GM06990 (cell line): ENCODE results near the gene WDR35.

ENCODE experiments used
- DNase-seq: peaks from one replicate; pipeline ENCODE4 v3.0.0-alpha.2; 2011; ENCODE audit not compliant: insufficient read length; ENCODE audit errors: extremely low read depth
- H3K27me3 ChIP-seq: replicated peaks from 2 replicates; pipeline ENCODE4 v1.6.0; 2011; ENCODE audit warnings: low read length; ENCODE audit not compliant: control insufficient read depth, insufficient read depth
- H3K36me3 ChIP-seq: 2 replicates; pipeline ENCODE4 v1.5.1; 2011; ENCODE audit warnings: low read length; ENCODE audit not compliant: control insufficient read depth, insufficient read depth
- H3K4me3 ChIP-seq: replicated peaks from 2 replicates; pipeline ENCODE4 v1.5.1; 2011; ENCODE audit warnings: low read depth, mild to moderate bottlenecking, control low read depth, low read length
- TF ChIP-seq, protein P1 (sequence below): IDR thresholded peaks from 2 replicates; pipeline ENCODE4 v1.5.1; 2011; ENCODE audit warnings: low read length, control low read depth, mild to moderate bottlenecking, inconsistent platforms; ENCODE audit not compliant: insufficient read depth, poor library complexity, severe bottlenecking

Gene WDR35

DNA sequence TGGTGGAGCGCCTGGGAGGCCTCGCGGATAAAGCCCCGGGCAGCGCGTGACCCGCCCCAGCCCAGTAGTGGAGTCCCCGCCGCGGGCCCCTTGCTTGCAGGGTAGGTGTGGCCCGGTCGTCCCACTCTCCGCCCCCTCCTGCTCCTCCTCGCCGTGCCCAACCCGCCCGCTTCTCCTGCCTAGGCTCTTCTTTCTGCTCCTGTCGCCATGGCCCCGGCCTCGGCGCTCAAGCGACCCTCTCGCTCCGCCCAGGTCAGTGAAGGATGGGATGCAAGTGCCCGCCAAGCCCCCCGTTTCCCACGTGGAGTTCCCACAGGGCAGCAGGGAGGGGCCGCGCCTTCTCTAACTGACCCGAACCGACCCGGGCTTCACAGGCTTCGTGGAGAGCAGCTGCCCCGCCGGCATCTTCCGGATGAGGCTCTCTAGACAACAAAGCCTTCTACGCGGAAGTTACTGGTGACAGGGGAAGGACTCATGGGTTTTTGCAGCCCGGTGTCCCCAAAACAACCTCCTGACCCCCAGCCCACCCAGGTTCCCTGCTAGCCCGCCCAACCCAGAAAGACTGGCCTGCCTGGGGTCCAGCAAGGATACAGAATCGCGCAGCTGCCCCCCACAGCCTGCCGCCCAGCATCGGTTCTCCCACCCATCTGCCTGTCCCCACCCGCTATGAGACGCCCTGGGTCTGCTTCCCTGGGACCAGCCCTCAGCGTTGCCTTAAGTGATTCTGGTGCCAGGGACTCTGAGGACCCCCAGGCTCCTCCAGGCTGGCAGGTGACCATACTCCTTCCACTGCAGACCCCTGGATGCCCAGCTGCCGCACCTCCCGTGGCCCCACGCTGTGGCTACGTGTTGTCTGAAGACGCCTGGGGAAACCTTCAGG lies 121.0 kb downstream of the WDR35 start:
- H3K27me3 ChIP-seq: no peaks in the 10 kb centered on the region
- peak; percentile 44 for DNase-seq
- TF ChIP-seq, protein P1, sequence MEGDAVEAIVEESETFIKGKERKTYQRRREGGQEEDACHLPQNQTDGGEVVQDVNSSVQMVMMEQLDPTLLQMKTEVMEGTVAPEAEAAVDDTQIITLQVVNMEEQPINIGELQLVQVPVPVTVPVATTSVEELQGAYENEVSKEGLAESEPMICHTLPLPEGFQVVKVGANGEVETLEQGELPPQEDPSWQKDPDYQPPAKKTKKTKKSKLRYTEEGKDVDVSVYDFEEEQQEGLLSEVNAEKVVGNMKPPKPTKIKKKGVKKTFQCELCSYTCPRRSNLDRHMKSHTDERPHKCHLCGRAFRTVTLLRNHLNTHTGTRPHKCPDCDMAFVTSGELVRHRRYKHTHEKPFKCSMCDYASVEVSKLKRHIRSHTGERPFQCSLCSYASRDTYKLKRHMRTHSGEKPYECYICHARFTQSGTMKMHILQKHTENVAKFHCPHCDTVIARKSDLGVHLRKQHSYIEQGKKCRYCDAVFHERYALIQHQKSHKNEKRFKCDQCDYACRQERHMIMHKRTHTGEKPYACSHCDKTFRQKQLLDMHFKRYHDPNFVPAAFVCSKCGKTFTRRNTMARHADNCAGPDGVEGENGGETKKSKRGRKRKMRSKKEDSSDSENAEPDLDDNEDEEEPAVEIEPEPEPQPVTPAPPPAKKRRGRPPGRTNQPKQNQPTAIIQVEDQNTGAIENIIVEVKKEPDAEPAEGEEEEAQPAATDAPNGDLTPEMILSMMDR: no peak
- peaks cover 1% of the 10 kb centered on the region for H3K36me3 ChIP-seq
- H3K4me3 ChIP-seq: peak overlapping the region; percentile 70

DNA sequence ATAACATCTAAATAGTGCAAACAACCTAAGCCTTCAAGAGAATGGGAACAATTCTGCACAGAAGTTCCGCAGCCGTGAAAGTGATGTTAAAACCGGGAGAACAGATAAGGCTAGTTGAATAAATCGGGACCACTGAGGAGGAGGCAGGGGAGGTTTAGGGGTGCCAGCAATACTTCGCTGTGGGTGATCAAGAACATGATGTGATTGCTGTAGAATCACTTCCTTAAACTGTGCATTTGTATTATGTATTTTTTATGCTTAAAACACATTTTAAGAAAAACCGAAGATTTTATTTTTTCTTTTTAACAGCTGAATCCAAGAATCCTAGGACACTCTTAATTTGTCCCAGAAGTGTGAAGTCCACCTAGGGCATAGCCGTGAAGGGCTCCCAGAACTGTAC lies 121.7 kb downstream of the WDR35 start:
- H3K27me3 ChIP-seq: no peaks in the 10 kb centered on the region
- no peak for DNase-seq
- TF ChIP-seq, protein P1: no peak
- H3K36me3 ChIP-seq: peaks cover 1% of the 10 kb centered on the region
- peak overlapping the region; percentile 70 for H3K4me3 ChIP-seq

DNA sequence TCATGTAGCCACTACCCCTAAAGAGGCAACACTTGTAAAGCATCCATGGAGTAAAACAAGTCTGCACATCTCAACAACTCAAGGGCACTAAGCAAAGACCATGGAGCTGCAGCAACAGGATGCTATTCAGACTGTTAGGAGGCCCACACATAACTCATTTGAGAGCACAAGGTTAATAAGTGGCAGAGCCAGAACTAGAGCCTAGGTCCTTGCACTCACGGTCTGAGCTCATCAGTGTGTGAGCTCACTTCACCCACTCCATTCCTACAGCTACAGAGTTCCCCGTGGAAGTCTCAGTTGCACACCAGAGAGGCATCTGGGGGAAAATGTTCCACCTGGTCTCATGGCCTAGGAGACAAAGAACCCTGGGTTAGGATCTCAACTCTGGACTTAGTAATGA lies 123.1 kb downstream of the WDR35 start:
- no peak for DNase-seq
- no peak overlapping the region for H3K4me3 ChIP-seq
- no peaks in the 10 kb centered on the region; the same call in 1 of the 2 replicates for H3K36me3 ChIP-seq
- TF ChIP-seq, protein P1: no peak
- H3K27me3 ChIP-seq: no peaks in the 10 kb centered on the region

DNA sequence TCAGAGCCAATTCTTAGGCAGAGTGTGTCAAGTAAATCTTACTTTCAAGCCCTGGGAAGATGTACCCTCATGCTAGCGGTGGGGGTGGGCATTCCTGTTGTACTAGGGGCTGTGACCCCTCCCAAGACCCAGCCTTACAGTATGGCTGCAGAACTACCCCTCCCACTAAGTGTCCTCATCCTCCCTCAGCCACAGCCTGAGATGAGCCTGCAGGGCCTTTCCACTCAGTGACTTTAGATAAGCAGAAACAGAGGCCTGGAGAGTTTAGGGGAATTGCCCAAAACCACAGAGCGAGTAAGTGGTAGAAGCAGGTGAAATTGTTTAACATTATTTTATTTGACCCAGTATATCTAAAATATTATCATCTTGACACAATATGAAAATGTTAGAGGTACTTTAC lies 124.8 kb downstream of the WDR35 start:
- DNase-seq: peak; percentile 22
- H3K27me3 ChIP-seq: no peaks in the 10 kb centered on the region
- H3K36me3 ChIP-seq: no peaks in the 10 kb centered on the region
- no peak overlapping the region for H3K4me3 ChIP-seq
- TF ChIP-seq, protein P1: no peak

DNA sequence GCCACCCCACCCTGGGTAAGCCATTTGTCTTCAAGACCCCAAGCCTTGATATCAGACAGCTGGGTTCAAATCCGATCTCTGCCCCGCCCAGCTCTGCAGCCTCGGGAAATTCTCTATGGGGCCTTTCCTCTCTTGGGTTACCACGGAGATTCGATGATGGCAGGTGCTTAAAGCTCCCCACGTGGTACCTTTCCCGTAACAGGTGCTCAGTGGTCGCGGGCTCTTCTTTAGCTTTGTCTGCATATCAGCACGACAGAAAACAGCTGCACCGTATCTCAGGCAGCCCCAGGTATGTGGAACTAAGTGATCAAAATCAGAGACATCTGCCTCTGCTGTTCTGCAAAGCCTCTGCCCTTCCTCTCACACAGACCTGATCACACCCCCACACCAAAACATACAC lies 125.5 kb downstream of the WDR35 start:
- H3K36me3 ChIP-seq: no peaks in the 10 kb centered on the region
- TF ChIP-seq, protein P1: no peak
- H3K4me3 ChIP-seq: no peak overlapping the region
- DNase-seq: no peak
- H3K27me3 ChIP-seq: no peaks in the 10 kb centered on the region
